Stomach (tissue), 4 donors: Measurements from ENCODE around the gene YOD1.

ENCODE experiments used
- POLR2AphosphoS5 ChIP-seq, 3 donors: sonication (generic); formaldehyde crosslinking; IDR thresholded peaks; one replicate each; pipeline ENCODE4 v1.6.1; 2016; ENCODE audit warnings: antibody characterized with exemption in 3 of 3
- TF ChIP-seq, protein P1 (sequence below), 7 experiments: fragments of 450-650 bp in 4 of 7; fragments of 200-600 bp in 3 of 7; sonication (generic) in 3 of 7; IDR thresholded peaks; one replicate each; pipeline ENCODE4 v1.5.1; 2016 to 2019; ENCODE audit warnings: antibody characterized with exemption in 7 of 7, control low read depth in 2 of 7, mild to moderate bottlenecking in 1 of 7

DNA sequence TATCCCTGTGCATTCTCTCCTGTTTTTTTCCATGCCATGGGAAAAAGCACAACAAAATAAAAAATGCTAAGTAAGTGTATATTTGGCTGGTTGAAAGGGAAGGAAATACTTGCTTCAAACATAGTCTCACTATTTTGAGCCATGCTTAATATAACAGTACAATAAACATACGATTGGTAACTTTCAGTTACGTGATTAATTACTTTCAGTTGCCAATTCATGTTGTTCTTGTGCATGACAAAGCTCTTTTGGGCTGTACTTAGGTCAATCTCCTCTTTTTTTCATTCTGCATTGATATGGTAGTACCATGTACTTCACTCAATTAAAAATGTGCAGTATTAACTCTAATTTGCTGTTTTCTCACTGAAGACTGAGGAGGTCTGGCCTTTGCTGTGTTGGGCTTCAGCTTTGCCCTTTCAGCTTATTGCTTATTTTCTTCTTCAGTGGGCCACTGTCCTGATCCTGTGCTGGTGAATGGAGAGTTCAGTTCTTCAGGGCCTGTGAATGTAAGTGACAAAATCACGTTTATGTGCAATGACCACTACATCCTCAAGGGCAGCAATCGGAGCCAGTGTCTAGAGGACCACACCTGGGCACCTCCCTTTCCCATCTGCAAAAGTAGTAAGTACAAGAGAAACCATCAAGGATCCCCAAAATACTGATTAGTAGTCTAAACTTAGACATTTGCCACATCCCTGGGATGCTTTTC lies 40.3 kb upstream of the YOD1 start:
- TF ChIP-seq, protein P1, sequence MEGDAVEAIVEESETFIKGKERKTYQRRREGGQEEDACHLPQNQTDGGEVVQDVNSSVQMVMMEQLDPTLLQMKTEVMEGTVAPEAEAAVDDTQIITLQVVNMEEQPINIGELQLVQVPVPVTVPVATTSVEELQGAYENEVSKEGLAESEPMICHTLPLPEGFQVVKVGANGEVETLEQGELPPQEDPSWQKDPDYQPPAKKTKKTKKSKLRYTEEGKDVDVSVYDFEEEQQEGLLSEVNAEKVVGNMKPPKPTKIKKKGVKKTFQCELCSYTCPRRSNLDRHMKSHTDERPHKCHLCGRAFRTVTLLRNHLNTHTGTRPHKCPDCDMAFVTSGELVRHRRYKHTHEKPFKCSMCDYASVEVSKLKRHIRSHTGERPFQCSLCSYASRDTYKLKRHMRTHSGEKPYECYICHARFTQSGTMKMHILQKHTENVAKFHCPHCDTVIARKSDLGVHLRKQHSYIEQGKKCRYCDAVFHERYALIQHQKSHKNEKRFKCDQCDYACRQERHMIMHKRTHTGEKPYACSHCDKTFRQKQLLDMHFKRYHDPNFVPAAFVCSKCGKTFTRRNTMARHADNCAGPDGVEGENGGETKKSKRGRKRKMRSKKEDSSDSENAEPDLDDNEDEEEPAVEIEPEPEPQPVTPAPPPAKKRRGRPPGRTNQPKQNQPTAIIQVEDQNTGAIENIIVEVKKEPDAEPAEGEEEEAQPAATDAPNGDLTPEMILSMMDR (IDR thresholded peaks at IDR 0.05): no peak
- TF ChIP-seq POLR2AphosphoS5 (IDR thresholded peaks at IDR 0.05): no peak
